ENCODE results near the gene MX2. TPM values are rescaled to one million over a fixed set of nuclear protein-coding genes. Genes with fewer than 3 reads are reported as not detected.

Gene MX2
- polyA plus RNA-seq, 2 donors = 4.2 to 5.7 TPM

GRCh38 chr21:41453198-41453597, 91.4 kb downstream of the MX2 start:
- Histone ChIP-seq H3K9me3 (ENCODE audit: control insufficient read depth in 2 of 2, insufficient read depth in 1 of 2, low read depth in 1 of 2, low read length in 1 of 2) (no peaks in the 10 kb centered on the region), H3K27me3 (ENCODE audit: control insufficient read depth in 1 of 2, insufficient read depth in 2 of 2, low read length in 2 of 2) (no peaks in the 10 kb centered on the region), H3K4me3 (ENCODE audit: low read depth in 1 of 2, low read length in 2 of 2) (no peak overlapping the region), H3K27ac (ENCODE audit: low read depth in 2 of 2, low read length in 1 of 2) (no peak overlapping the region), H3K36me3 (ENCODE audit: control insufficient read depth in 2 of 2, insufficient read depth in 2 of 2, low read length in 1 of 2) (peaks cover 14 to 22% of the 10 kb centered on the region in 2 donors), H3K4me1 (ENCODE audit: control insufficient read depth in 2 of 2, insufficient read depth in 2 of 2, low read length in 1 of 2) (no peaks in the 10 kb centered on the region)
- WGBS, 2 donors = 88 to 92% methylated on average over 3 of the region's 3 CpGs

GRCh38 chr21:41453761-41454160, 91.9 kb downstream of the MX2 start:
- Histone ChIP-seq H3K4me1 (ENCODE audit: control insufficient read depth in 2 of 2, insufficient read depth in 2 of 2, low read length in 1 of 2) (no peaks in the 10 kb centered on the region), H3K27me3 (ENCODE audit: control insufficient read depth in 1 of 2, insufficient read depth in 2 of 2, low read length in 2 of 2) (no peaks in the 10 kb centered on the region), H3K9me3 (ENCODE audit: control insufficient read depth in 2 of 2, insufficient read depth in 1 of 2, low read depth in 1 of 2, low read length in 1 of 2) (no peaks in the 10 kb centered on the region), H3K36me3 (ENCODE audit: control insufficient read depth in 2 of 2, insufficient read depth in 2 of 2, low read length in 1 of 2) (peaks cover 15 to 28% of the 10 kb centered on the region in 2 donors), H3K27ac (ENCODE audit: low read depth in 2 of 2, low read length in 1 of 2) (no peak overlapping the region), H3K4me3 (ENCODE audit: low read depth in 1 of 2, low read length in 2 of 2) (no peak overlapping the region)
- WGBS, 2 donors = 61 to 64% methylated on average over 3 of the region's 3 CpGs

- Histone ChIP-seq H3K4me1 (ENCODE audit: control insufficient read depth in 2 of 2, insufficient read depth in 2 of 2, low read length in 1 of 2) (no peaks in the 10 kb centered on the region), H3K27ac (ENCODE audit: low read depth in 2 of 2, low read length in 1 of 2) (no peak overlapping the region), H3K27me3 (ENCODE audit: control insufficient read depth in 1 of 2, insufficient read depth in 2 of 2, low read length in 2 of 2) (no peaks in the 10 kb centered on the region), H3K36me3 (ENCODE audit: control insufficient read depth in 2 of 2, insufficient read depth in 2 of 2, low read length in 1 of 2) (peaks cover 6 to 26% of the 10 kb centered on the region in 2 donors), H3K9me3 (ENCODE audit: control insufficient read depth in 2 of 2, insufficient read depth in 1 of 2, low read depth in 1 of 2, low read length in 1 of 2) (no peaks in the 10 kb centered on the region), H3K4me3 (ENCODE audit: low read depth in 1 of 2, low read length in 2 of 2) (no peak overlapping the region)
- WGBS, 2 donors = 89 to 91% methylated on average over 6 of the region's 6 CpGs
Observed at GRCh38 chr21:41458121-41458520, 96.3 kb downstream of the MX2 start.

DNA sequence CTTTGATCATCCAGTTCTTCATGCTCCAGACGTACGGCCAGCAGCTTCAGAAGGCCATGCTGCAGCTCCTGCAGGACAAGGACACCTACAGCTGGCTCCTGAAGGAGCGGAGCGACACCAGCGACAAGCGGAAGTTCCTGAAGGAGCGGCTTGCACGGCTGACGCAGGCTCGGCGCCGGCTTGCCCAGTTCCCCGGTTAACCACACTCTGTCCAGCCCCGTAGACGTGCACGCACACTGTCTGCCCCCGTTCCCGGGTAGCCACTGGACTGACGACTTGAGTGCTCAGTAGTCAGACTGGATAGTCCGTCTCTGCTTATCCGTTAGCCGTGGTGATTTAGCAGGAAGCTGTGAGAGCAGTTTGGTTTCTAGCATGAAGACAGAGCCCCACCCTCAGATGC, 96.7 kb downstream of the MX2 start:
- H3K27ac ChIP-seq (ENCODE audit: low read depth in 2 of 2, low read length in 1 of 2) = no peak overlapping the region
- no peaks in the 10 kb centered on the region for H3K27me3 ChIP-seq (ENCODE audit: control insufficient read depth in 1 of 2, insufficient read depth in 2 of 2, low read length in 2 of 2)
- H3K36me3 ChIP-seq (ENCODE audit: control insufficient read depth in 2 of 2, insufficient read depth in 2 of 2, low read length in 1 of 2) = peaks cover 6 to 22% of the 10 kb centered on the region in 2 donors
- H3K4me1 ChIP-seq (ENCODE audit: control insufficient read depth in 2 of 2, insufficient read depth in 2 of 2, low read length in 1 of 2) = no peaks in the 10 kb centered on the region
- H3K4me3 ChIP-seq (ENCODE audit: low read depth in 1 of 2, low read length in 2 of 2) = no peak overlapping the region
- H3K9me3 ChIP-seq (ENCODE audit: control insufficient read depth in 2 of 2, insufficient read depth in 1 of 2, low read depth in 1 of 2, low read length in 1 of 2) = no peaks in the 10 kb centered on the region
- 92% methylated on average over 22 of the region's 22 CpGs for WGBS, 2 donors

Other genes with a start within 250 kb of the MX2 start
- 10 to 100 TPM; 20.4 to 23.2 TPM for gene BACE2, start 193.9 kb upstream of the MX2 start, polyA plus RNA-seq
- gene FAM3B, start 45.2 kb upstream of the MX2 start, polyA plus RNA-seq = 10 to 100 TPM; 57.1 to 65.5 TPM
- gene MX1, start 64.2 kb downstream of the MX2 start, polyA plus RNA-seq = 10 to 100 TPM; 17.3 to 25.4 TPM
- 10 to 100 TPM; 29.5 to 66.6 TPM for gene TMPRSS2, start 146.1 kb downstream of the MX2 start, polyA plus RNA-seq

Measured in esophagus (tissue), 2 donors.